Stimulated activated naive CD8-positive, alpha-beta T cell treated with anti-CD3 and anti-CD28 coated beads, Interleukin-15, amount 100 ng/mL, for 72 hours (primary cell): Measurements from ENCODE around the gene DPM3.
A peak's percentile ranks its signal among the peaks of the same experiment; 100 is the strongest.

Source experiments
- ATAC-seq: fragments of 150-1000 bp; cut with Tn5 transposase; 2 replicates; pipeline ENCODE4 v1.10.0; 2021; ENCODE audit warnings: mild to moderate bottlenecking, moderate library complexity
- DNase-seq, 2 donors: peaks; one replicate each; pipeline ENCODE4 v3.0.0; 2021 to 2022
- H3K27ac Mint-ChIP-seq, 2 donors: one replicate each; pipeline ENCODE4 v1.8.0; 2022; ENCODE audit warnings: mild to moderate bottlenecking in 2 of 2, mixed read lengths in 2 of 2, moderate library complexity in 2 of 2
- H3K27me3 Mint-ChIP-seq: one replicate; pipeline ENCODE4 v1.8.0; 2022; ENCODE audit warnings: mixed read lengths
- H3K4me1 Mint-ChIP-seq: one replicate; pipeline ENCODE4 v1.8.0; 2022; ENCODE audit warnings: mild to moderate bottlenecking, mixed read lengths
- H3K4me3 Mint-ChIP-seq, 2 donors: one replicate each; pipeline ENCODE4 v1.8.0; 2022; ENCODE audit warnings: mild to moderate bottlenecking in 2 of 2, mixed read lengths in 2 of 2, moderate library complexity in 1 of 2
- H3K9me3 Mint-ChIP-seq, 2 donors: one replicate each; pipeline ENCODE4 v1.8.0; 2022; ENCODE audit warnings: mixed read lengths in 2 of 2

DPM3 gene

DNA sequence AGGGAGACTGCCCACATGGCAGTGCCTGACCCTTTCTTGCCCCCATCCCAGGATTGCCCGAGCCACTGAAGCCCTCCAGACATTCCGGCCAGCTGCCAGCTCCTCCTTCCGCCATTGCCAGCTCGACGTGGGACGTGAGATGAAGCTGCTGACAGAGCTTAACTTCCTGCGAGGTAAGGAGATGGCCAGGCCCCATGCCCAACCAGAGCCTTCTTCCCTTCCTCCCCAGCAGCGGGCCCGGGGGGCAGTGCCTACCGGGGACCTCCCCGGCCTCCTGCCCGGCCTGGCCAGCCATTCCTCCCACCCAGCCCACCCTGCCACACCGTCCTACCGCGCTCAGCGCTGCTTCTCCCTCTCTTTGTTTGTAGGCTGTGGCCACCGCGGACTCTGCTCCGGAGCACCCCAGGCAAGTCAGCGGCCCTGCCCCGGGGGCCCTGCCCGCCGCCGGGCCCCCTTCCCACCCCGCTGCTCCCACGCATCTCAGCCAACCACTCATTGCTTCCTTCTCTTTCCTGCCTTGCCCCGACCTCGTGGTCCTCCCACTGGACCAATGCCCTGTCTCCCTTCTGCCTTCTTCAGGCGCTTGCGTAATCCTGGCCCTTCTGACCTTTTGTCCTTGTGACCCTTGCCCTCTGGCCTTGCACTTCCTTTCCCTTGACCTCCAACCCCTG is 38.2 kb upstream of the DPM3 start:
- DNase-seq: peak in 1 of 2 donors; percentile 7
- H3K27ac Mint-ChIP-seq: no peak overlapping the region

GRCh38 chr1:155177918-155178281 is 37.6 kb upstream of the DPM3 start:
- peaks cover 47% of the 10 kb centered on the region for H3K4me1 Mint-ChIP-seq
- no peaks in the 10 kb centered on the region for H3K9me3 Mint-ChIP-seq
- H3K4me3 Mint-ChIP-seq: no peak overlapping the region
- peak in 1 of 2 donors; percentile 6 for DNase-seq
- no peak for ATAC-seq
- no peak overlapping the region for H3K27ac Mint-ChIP-seq
- H3K27me3 Mint-ChIP-seq: no peaks in the 10 kb centered on the region

More for the DNA sequence above, 38.2 kb upstream of the DPM3 start:
- no peaks in the 10 kb centered on the region for H3K27me3 Mint-ChIP-seq
- no peaks in the 10 kb centered on the region for H3K9me3 Mint-ChIP-seq
- H3K4me3 Mint-ChIP-seq: no peak overlapping the region
- no peak for ATAC-seq
- peaks cover 41% of the 10 kb centered on the region for H3K4me1 Mint-ChIP-seq

DNA sequence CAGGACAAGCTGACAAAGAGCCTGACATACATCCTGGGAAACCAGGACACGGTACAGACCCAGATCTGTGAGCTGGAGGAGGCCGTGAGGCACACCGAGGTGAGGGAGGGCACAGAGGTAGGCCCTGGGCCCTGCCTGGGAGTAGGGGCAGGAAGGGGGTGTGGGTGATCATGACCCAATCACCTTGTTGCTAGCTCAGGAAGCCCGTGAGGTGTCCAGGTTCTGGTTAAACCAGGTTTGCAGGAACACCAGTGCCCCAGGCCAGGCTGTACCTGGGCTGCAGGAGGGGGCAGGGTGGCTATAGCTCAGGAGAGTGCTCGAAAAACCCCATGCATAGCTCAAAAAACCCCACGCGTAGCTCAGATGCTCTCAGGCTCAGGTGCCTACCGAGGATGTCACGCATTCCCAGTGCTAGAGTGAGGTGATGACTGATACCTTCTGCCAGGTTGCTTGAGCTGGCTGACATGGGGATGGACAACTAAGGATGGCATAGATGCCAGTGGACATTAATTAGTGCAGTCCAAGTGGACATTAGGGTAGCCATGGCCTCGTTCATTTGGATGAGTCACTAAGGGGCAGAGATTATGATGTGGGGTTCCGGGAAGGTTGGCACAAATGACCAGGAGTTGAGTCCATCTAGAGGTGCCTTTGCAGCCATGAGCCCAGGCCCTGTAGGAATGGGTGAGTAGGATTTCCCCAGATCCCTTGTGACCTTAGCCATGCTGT is 37.0 kb upstream of the DPM3 start:
- Mint-ChIP-seq H3K4me3 (no peak overlapping the region), H3K27ac (no peak overlapping the region), H3K9me3 (no peaks in the 10 kb centered on the region), H3K4me1 (peaks cover 48% of the 10 kb centered on the region), H3K27me3 (no peaks in the 10 kb centered on the region)
- peak in 1 of 2 donors; percentile 10 for DNase-seq
- ATAC-seq: no peak

DNA sequence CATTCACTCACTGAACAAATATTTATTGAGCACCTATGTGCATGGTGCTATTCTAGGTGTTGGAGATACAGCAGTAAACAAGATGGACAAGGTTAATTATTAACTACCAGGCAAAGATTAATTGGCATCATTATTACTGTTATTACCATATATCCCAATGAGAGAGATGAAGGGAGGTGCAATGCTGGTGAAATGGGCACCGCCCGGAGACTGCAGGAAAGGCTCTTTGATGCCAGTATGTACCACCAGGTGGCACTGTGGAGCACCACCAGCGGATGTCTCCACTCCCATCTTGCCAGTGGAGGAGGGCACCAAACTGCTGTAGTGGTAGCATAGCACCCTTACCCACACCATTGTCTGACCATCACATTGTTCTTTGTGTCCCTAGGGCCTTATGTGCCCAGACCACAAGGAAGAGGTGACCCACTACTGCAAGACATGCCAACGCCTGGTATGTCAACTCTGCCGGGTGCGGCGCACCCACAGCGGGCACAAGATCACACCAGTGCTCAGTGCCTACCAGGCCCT is 36.3 kb upstream of the DPM3 start:
- peak; percentile 83 to 84 for DNase-seq
- H3K9me3 Mint-ChIP-seq: no peaks in the 10 kb centered on the region
- peak overlapping the region in 1 of 2 donors; percentile 13 for H3K27ac Mint-ChIP-seq
- H3K4me1 Mint-ChIP-seq: peaks cover 55% of the 10 kb centered on the region
- ATAC-seq: peak; percentile 52
- peak overlapping the region; percentile 8 to 31 for H3K4me3 Mint-ChIP-seq
- H3K27me3 Mint-ChIP-seq: no peaks in the 10 kb centered on the region

- Mint-ChIP-seq H3K27ac (peak overlapping the region in 1 of 2 donors; percentile 40), H3K4me3 (peak overlapping the region; percentile 5 to 31), H3K27me3 (no peaks in the 10 kb centered on the region), H3K9me3 (no peaks in the 10 kb centered on the region), H3K4me1 (peaks cover 61% of the 10 kb centered on the region)
- ATAC-seq: peak; percentile 31
- peak; percentile 42 to 57 for DNase-seq
These were observed 35.6 kb upstream of the DPM3 start for GRCh38 chr1:155175927-155176371.

- DNase-seq: no peak
- Mint-ChIP-seq H3K4me1 (peaks cover 61% of the 10 kb centered on the region), H3K27ac (no peak overlapping the region), H3K9me3 (no peaks in the 10 kb centered on the region), H3K27me3 (no peaks in the 10 kb centered on the region), H3K4me3 (peak overlapping the region; percentile 96 to 99)
- ATAC-seq: no peak
These were observed 35.1 kb upstream of the DPM3 start for GRCh38 chr1:155175281-155175926.

GRCh38 chr1:155174324-155175280 is 34.3 kb upstream of the DPM3 start:
- ATAC-seq (no peak), DNase-seq (peak in 1 of 2 donors; percentile 57)
- peak overlapping the region; percentile 99 for H3K27ac Mint-ChIP-seq
- H3K27me3 Mint-ChIP-seq: no peaks in the 10 kb centered on the region
- peak overlapping the region; percentile 96 to 99 for H3K4me3 Mint-ChIP-seq
- H3K9me3 Mint-ChIP-seq: no peaks in the 10 kb centered on the region
- peaks cover 61% of the 10 kb centered on the region for H3K4me1 Mint-ChIP-seq

GRCh38 chr1:155173478-155174323 is 33.4 kb upstream of the DPM3 start, which contains the start of gene TRIM46:
TRIM46 (plus strand) TSS chr1:155173849; CDS start chr1:155173967, 118 bp downstream.
- DNase-seq: peak; percentile 63 to 77
- Mint-ChIP-seq H3K4me3 (peak within 1 kb of the TSS; percentile 96 to 99), H3K27me3 (no peaks in the 10 kb centered on the region)

DNA sequence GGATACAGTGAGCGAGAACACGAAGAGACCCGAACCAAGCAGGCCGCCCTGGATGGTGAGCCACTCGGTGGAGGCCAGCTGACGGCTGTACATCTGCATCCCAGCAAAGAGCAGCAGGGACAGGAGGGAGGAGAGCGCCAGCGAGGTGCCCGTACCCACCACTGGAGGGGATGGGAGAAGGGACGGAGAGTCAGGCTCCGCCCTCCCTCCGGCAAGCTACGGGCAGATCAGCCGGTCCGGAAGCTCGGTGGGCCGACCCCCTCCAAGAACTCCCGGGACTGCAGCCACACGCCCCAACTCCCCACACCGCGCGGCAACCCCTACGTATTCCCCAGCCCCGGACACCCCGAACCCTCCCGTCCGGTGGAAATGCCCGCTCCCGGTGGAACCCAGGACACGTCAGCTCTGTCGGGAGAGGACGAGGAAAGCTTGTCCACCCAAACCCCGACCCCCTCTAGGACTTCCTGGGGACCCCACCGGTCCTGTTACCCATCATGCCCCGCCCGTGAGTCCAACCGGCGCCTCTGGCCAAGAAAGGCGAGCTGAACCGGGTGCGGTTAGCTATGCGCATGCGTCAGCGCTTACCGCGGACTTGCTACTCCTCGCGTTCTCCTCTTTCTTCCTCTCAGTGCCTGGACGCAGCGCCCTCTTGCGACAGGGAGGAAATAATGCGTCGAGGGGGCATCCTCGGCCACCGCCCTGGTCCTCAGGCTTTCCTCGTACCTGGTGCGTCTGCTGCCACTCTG is 32.6 kb upstream of the DPM3 start, which contains the start of gene KRTCAP2:
Gene KRTCAP2, minus strand, starts transcription at position 573 of the 746 bp plus-strand sequence. Its CDS starts 80 bp downstream, at position 493.
- H3K9me3 Mint-ChIP-seq: no peaks in the 10 kb centered on the region
- peak within 1 kb of the TSS; percentile 99 for H3K27ac Mint-ChIP-seq
- H3K4me3 Mint-ChIP-seq: peak within 1 kb of the TSS; percentile 96 to 99
- ATAC-seq (peak; percentile 86), DNase-seq (peak; percentile 93 to 96)
- peaks cover 64% of the 10 kb centered on the region for H3K4me1 Mint-ChIP-seq
- no peaks in the 10 kb centered on the region for H3K27me3 Mint-ChIP-seq

More at GRCh38 chr1:155173478-155174323, 33.4 kb upstream of the DPM3 start, which contains the start of gene TRIM46:
- H3K9me3 Mint-ChIP-seq: no peaks in the 10 kb centered on the region
- peak within 1 kb of the TSS; percentile 99 for H3K27ac Mint-ChIP-seq
- peak; percentile 57 for ATAC-seq
- H3K4me1 Mint-ChIP-seq: peaks cover 61% of the 10 kb centered on the region

GRCh38 chr1:155171836-155172731 is 31.8 kb upstream of the DPM3 start:
- Mint-ChIP-seq H3K4me3 (peak overlapping the region; percentile 96 to 99), H3K4me1 (peaks cover 67% of the 10 kb centered on the region), H3K27me3 (peaks cover under 1% of the 10 kb centered on the region), H3K9me3 (no peaks in the 10 kb centered on the region), H3K27ac (peak overlapping the region; percentile 77 to 99)
- ATAC-seq: peak; percentile 37
- DNase-seq: no peak

GRCh38 chr1:155170806-155171205 is 30.5 kb upstream of the DPM3 start:
- no peak overlapping the region for H3K27ac Mint-ChIP-seq
- peaks cover 60% of the 10 kb centered on the region for H3K4me1 Mint-ChIP-seq
- no peak for DNase-seq
- ATAC-seq: no peak
- no peaks in the 10 kb centered on the region for H3K9me3 Mint-ChIP-seq
- H3K27me3 Mint-ChIP-seq: peaks cover 7% of the 10 kb centered on the region
- H3K4me3 Mint-ChIP-seq: peak overlapping the region in 1 of 2 donors; percentile 29

GRCh38 chr1:155170101-155170785 is 29.9 kb upstream of the DPM3 start:
- no peaks in the 10 kb centered on the region for H3K9me3 Mint-ChIP-seq
- DNase-seq: no peak
- H3K4me1 Mint-ChIP-seq: peaks cover 54% of the 10 kb centered on the region
- H3K27me3 Mint-ChIP-seq: peaks cover 7% of the 10 kb centered on the region
- no peak overlapping the region for H3K4me3 Mint-ChIP-seq
- H3K27ac Mint-ChIP-seq: no peak overlapping the region
- ATAC-seq: no peak
